ENCODE data around the gene BAIAP2. TPM values are rescaled to one million over a fixed set of nuclear protein-coding genes. Genes with fewer than 3 reads are reported as not detected.

Gene BAIAP2
- total and polyA plus RNA-seq, 2 of the 13 experiments (the other 11 are each of a cell fraction or from before 2014, with no cell fraction given): 22.5 to 24.0 TPM

- Histone ChIP-seq H3K9me3 (ENCODE audit: low read length) (no peaks in the 10 kb centered on the region), H3K79me2 (ENCODE audit: insufficient read depth, low read length) (no peaks in the 10 kb centered on the region), H3K27ac (ENCODE audit: extremely low read length, insufficient read depth, low read length) (no peak overlapping the region), H3K27me3 (ENCODE audit: control insufficient read depth in 1 of 2, insufficient read depth in 2 of 2, low read length in 2 of 2) (no peaks in the 10 kb centered on the region), H3K9ac (ENCODE audit: insufficient read depth, low read depth, low read length) (no peak overlapping the region), H3K4me2 (ENCODE audit: low read depth, low read length) (no peak overlapping the region), H2AFZ (ENCODE audit: low read length) (no peak overlapping the region), H3K4me1 (ENCODE audit: insufficient read depth, low read length) (peaks cover 20% of the 10 kb centered on the region), H3K36me3 (replicated peaks in 1 of 2; ENCODE audit: control insufficient read depth in 1 of 2, insufficient read depth in 2 of 2, low read length in 2 of 2) (peaks cover 18 to 34% of the 10 kb centered on the region in 2 experiments; a peak in 4 of 5 replicates), H3K4me3 (replicated peaks in 1 of 3; ENCODE audit: insufficient read depth in 1 of 3, low read depth in 2 of 3, low read length in 3 of 3) (no peak overlapping the region), H4K20me1 (ENCODE audit: insufficient read depth, low read length) (no peaks in the 10 kb centered on the region)
- ChIA-PET CTCF (ENCODE audit: low intra/inter-chr PET ratio, low total read pairs) (no interaction called here), POLR2A (no interaction called here)
- intact Hi-C loops (cut with micrococcal nuclease; ENCODE audit: unreplicated experiment) (no loop called here), in situ Hi-C loops (cut with HindIII; ENCODE audit: extremely low pct_ligation_motif_present, low pct_unique_long_range_greater_than_20kb) (no loop called here)
- BruUV-seq (replicated peaks): no TSS peak
- 94% methylated on average over 20 of the region's 26 CpGs for WGBS (ENCODE audit: low lambda C conversion rate)
- peak; percentile 53; the same call in 1 of the 2 replicates for TF ChIP-seq ZBTB33 (CRISPR knock-in tag; IDR thresholded peaks at IDR 0.05)
- no peak for TF ChIP-seq KDM5B (CRISPR knock-in tag; IDR thresholded peaks at IDR 0.05; ENCODE audit: borderline replicate concordance)
- no peak for TF ChIP-seq MTF2 (CRISPR knock-in tag; IDR thresholded peaks at IDR 0.05; ENCODE audit: borderline replicate concordance)
- TF ChIP-seq TBX3 (IDR thresholded peaks at IDR 0.05; ENCODE audit: borderline replicate concordance): no peak
- DNase-seq (ENCODE audit: low spot score) (no peak), ATAC-seq (no peak), FAIRE-seq (no peak)
Observed at GRCh38 chr17:81090361-81091136, 55.6 kb downstream of the BAIAP2 start.

- Histone ChIP-seq H3K27me3 (ENCODE audit: control insufficient read depth in 1 of 2, insufficient read depth in 2 of 2, low read length in 2 of 2) (no peaks in the 10 kb centered on the region), H3K36me3 (replicated peaks in 1 of 2; ENCODE audit: control insufficient read depth in 1 of 2, insufficient read depth in 2 of 2, low read length in 2 of 2) (peaks cover 16 to 31% of the 10 kb centered on the region in 2 experiments; a peak in 4 of 5 replicates), H3K4me2 (ENCODE audit: low read depth, low read length) (no peak overlapping the region), H3K4me3 (replicated peaks in 1 of 3; ENCODE audit: insufficient read depth in 1 of 3, low read depth in 2 of 3, low read length in 3 of 3) (no peak overlapping the region), H3K9me3 (ENCODE audit: low read length) (no peaks in the 10 kb centered on the region), H3K4me1 (ENCODE audit: insufficient read depth, low read length) (peaks cover 26% of the 10 kb centered on the region), H4K20me1 (ENCODE audit: insufficient read depth, low read length) (no peaks in the 10 kb centered on the region), H3K79me2 (ENCODE audit: insufficient read depth, low read length) (no peaks in the 10 kb centered on the region), H3K27ac (ENCODE audit: extremely low read length, insufficient read depth, low read length) (no peak overlapping the region), H2AFZ (ENCODE audit: low read length) (no peak overlapping the region), H3K9ac (ENCODE audit: insufficient read depth, low read depth, low read length) (no peak overlapping the region)
- ChIA-PET POLR2A (interaction anchor here (1.6 kb wide), 1 partner anchor 8 kb away, joined by 6 read pairs; no protein-coding TSS in a partner anchor), CTCF (ENCODE audit: low intra/inter-chr PET ratio, low total read pairs) (no interaction called here)
- no TSS peak for BruUV-seq (replicated peaks)
- no peak for FAIRE-seq
- ATAC-seq: no peak
- no peak for DNase-seq (ENCODE audit: low spot score)
- intact Hi-C loops (cut with micrococcal nuclease; ENCODE audit: unreplicated experiment) (no loop called here), in situ Hi-C loops (cut with HindIII; ENCODE audit: extremely low pct_ligation_motif_present, low pct_unique_long_range_greater_than_20kb) (no loop called here)
- TF ChIP-seq ZNF549 (CRISPR knock-in tag; IDR thresholded peaks at IDR 0.05) (no peak), ZSCAN29 (CRISPR knock-in tag; conservative IDR thresholded peaks at IDR 0.05) (no peak), SIN3A (IDR thresholded peaks at IDR 0.05; ENCODE audit: borderline replicate concordance, low read depth, low read length) (no peak), NR3C1 (CRISPR knock-in tag; IDR thresholded peaks at IDR 0.05) (no peak), ZNF773 (CRISPR knock-in tag; IDR thresholded peaks at IDR 0.05; ENCODE audit: borderline replicate concordance) (no peak), SUZ12 (IDR thresholded peaks at IDR 0.05; ENCODE audit: low read depth, low read length) (no peak), ZBTB21 (CRISPR knock-in tag; IDR thresholded peaks at IDR 0.05) (no peak), SALL1 (CRISPR knock-in tag; IDR thresholded peaks at IDR 0.05) (no peak), ZNF576 (CRISPR knock-in tag; IDR thresholded peaks at IDR 0.05) (no peak), ZFP90 (CRISPR knock-in tag; IDR thresholded peaks at IDR 0.05; ENCODE audit: borderline replicate concordance) (no peak)
- WGBS (ENCODE audit: low lambda C conversion rate): 87% methylated on average over 7 of the region's 9 CpGs
Observed at GRCh38 chr17:81091154-81091553, 56.2 kb downstream of the BAIAP2 start.
